NCI-H1105 treated with DMSO at 0.1 percent for 48 hours (cell line): ENCODE measurements around the gene ICE2.

Experiments used
- DNase-seq: peaks from one replicate; lab custom pipeline; 2025; lab: John Stamatoyannopoulos, UW

Gene ICE2

DNA sequence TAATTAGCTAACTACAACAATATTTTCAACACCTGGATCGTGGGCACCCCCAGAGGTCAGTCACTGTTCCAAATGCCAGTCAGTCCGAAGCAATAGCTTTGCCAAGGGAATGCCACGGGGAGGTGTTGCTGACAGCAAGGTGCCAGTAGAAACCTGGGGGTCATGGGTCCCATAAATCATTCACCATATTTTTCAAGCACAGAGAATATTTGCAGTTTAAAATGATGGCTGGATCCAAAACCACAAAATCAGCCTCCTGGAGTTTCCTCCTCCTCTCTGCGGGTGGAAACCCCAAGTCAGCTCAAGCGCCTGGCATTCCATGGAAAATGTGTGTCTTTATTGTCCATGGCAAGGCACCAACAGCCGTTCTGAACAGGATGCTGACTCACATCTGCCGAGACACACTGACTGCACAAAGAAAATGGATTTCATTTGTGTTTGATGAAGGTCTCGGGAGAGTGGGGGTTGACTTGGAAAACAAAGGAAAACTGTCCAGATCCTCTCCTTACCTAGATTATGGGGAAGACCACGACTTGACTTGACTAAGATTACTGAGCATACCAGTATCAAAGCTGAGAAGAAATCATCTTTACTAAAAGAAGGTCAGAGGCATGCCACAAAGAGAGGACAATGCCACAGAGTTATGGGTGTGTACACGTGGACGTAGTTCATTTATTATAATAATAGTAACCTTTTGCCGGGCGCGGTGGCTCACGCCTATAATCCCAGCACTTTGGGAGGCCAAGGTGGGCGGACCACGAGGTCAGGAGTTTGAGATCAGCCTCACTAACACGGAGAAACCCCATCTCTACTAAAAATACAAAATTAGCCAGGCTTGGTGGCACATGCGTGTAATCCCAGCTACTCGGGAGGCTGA, 107.5 kb downstream of the ICE2 start:
- no peak for DNase-seq

DNA sequence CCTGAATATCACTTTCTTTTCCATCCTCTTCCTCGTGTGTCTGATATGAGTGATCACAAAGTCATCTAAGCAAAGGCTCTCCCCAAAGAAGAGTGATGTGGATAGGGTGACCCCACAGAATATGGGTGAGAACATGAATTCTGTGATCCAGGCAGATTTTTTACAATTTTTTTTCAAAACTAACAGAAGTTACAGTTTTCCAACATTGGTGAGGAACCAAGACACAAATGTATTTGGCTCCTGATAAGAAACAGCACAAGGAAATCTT, 108.1 kb downstream of the ICE2 start:
- DNase-seq, result no peak

DNA sequence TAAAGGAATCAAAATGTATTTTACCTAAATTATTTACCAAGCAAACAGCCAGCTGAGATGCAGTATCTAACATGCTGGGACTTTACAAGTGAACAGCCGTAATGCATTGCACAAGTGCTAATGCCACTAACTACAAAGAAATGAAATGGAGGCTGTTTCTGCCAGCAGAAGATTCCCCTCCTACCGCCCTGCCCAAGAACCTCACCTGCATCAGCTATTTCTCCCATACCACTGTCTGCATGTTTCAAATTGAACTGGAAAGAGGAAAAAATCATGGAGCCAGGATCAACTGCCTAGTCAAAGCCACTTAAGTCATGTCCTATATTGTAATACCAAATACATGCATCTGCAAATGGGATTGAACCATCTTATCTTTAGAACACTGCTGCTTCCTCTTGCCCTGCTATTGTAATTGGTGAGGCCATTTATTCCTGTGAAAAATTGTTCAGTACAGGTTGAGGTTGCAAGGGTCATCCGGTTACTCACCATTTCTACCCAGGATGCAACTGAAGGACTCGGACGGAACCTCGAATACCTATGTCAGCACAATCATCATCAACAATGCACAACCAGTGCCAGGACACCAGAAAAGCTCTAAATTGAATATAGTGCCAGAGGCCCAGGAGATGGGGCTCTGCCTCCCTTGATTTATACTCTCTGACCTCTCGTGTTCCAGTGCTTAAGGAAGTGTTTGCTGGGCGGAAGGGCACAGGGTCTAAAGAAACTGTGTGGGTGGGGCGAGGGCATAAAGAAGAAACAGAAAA, 108.7 kb downstream of the ICE2 start:
- DNase-seq, result no peak

DNA sequence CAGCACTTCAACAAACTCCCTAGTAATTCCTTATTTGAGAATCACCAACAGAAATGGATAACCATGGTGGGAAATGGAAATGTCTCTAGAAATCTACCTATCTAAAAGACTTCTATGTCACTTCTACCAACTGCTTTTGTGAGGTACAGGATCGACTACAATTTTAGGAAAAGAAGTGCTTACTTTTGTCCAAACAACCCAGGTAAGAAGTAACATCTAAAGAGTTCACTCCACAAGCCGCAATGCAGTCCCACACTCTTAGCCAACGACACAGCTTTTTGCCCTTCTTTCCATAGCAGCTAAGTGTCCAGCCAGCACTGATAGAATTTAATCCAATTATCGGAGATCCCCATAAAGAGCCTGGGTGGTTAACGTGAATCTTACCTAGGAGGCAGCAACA, 109.2 kb downstream of the ICE2 start:
- DNase-seq, result no peak
